ENCODE results near the gene ZNF324.
"Not testable (repeated sequence)": the region's sequence is repeated elsewhere in the genome, so short reads cannot be mapped to it uniquely, and the experiment has no call there.

ZNF324 gene

DNA sequence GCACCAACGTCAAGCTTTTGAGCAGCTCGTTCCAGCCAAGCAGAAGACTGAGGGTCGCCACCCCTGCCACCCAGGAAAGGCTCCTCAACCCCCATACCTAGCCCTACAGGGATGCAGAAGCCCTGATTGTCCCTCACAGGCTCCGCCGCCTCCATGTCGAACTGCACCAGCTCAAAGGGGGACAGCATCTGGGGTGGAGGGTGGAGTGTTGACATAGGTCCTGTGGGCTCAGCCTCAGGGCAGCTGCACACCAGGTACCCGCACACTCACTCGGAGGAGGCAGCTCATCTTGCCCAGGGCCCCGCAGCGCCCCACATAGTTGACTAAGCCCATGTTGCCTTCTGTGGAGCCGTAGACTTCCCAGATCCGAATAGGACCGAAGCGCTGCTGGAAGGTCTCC lies 33.4 kb downstream of the ZNF324 start:
- DNase-seq (ENCODE audit: low read depth) = no peak

DNA sequence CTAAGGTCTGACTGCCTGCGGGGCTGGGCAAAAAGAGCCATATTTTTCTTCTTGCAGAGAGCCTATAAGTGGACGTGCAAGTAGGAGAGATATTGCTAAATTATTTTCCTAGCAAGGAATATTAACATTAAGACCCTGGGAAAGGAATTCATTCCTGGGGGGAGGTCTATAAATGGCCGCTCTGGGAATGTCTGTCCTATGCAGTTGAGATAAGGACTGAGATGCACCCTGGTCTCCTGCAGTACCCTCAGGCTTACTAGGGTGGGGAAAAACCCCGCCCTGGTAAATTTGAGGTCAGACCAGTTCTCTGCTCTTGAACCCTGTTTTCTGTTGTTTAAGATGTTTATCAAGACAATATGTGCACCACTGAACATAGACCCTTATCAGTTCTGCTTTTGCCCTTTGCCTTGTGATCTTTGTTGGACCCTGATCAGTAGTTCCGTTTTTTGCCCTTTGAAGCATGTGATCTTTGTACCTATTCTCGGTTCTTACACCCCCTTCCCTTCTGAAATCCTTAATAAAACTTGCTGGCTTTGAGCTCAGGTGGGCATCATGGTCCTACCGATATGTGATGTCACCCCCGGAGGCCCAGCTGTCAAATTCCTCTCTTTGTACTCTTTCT lies 40.8 kb downstream of the ZNF324 start:
- not testable (repeated sequence) for DNase-seq (ENCODE audit: low read depth)

DNA sequence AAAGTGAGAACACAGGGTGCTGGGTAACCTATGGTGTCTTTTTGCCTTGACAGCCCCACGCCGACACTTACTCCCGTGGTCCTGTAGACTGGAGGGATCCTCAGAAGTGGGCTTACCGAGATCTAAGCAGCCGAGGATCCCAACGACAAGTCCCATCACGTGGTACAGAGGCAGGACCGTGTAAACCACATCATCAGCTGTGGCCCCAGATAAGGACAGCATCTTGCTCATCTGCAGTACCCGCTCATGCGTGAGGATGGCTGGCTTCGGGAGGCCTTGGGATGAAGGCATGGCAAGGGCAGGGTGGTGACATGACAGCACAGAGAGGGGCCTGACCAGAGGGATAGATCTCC lies 42.8 kb downstream of the ZNF324 start:
- DNase-seq (ENCODE audit: low read depth) = no peak

DNA sequence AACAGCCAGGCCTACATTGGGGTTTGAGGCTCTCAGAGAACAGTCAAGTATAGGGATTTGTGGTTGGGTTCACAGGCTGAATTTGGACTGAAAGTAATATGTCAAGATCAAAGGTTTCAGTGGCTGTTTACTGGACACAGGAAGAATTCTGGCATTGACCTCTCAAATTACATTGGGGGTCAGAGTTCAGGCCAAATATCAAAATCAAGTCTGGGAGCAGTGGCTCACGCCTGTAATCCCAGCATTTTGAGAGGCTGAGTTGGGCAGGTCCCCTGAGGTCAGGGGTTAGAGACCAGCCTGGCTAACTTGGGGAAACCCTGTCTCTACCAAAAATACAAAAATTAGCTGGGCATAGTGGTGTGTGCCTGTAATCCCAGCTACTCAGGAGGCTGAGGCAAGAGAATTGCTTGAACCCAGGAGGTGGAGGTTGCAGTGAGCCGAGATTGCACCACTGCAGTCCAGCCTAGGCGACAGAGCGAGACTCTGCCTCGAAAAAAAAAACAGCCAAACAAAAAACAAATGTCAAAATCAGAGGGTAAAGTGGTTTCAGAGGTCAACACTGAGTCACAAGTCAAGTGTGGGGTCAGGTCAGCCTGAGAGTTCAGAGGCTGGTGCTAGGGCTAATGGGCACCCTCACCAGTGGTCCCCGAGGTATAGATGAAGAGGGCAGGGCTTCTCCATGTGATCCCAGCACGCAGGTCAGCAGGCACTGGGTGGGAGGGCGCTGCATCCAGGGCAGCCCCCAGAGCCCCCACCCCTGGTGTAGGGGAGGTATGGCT lies 43.4 kb downstream of the ZNF324 start:
- no peak for DNase-seq (ENCODE audit: low read depth)

DNA sequence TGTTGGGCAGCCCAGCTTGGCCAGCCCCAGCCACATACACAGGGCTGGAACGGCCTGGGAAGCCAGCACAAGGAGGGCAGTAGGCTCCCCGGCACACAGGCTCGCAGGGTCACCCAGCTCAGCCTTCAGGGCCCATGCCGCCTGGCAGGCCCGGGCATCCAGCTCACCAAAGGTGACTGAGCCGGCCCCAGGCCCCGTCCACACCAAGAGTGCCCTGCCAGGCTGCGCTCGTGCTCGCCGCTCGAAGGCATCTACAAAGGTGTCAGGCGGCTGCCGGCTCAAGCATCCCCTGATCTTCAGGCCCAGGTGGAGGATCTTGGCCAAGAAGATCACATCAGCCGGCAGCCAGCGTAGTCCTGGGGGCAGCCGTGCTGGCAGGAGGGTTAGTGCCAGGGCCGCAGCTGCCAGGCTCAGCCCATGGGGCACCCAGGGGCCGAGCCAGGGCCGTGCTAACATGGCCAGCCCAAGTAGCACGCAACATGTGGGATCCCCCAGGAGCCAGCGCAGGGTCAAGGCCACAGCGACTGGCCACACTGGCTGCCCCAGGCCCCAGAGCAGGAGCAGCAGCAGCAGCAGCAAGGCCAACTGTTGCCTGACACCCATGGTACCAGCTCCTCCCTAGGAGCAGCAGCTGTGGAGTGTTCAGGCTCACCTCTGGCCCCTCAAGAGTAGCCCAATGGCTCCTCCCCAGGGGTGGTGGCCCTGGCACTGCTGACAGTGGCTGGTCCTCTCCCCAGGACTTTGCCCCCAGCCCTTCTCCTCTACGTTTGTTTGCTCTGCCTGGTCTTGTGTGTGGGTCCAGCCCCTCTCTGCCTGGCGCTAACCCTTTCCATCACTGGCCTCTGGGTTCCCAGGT lies 44.7 kb downstream of the ZNF324 start, which contains the start of gene SLC27A5:
Gene SLC27A5, minus strand, starts transcription at position 640 of the 856 bp plus-strand sequence. Its CDS starts 37 bp downstream, at position 603.
- no peak for DNase-seq (ENCODE audit: low read depth)

DNA sequence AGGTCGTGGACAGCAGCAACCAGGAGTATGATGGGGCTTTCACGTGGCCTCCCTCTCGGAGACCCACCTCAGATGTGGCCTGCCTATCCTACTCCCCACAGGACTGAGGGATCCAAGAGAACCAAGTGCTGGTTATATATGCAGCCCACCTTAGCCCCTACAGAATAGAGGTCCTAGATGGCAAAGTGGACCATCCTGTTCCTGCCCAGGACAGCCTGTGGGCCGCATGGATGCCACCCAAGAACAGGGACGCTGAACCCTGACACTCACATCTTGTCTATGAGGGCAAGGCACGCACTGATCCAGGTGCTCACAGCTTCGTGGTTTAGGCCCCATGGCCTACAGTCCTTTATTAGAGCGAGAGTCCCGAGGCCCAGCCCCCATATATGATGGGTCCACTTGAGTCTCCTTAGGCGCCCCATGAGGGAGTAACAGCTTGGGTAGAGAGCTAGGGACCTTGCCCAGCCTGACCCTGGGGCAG lies 46.4 kb downstream of the ZNF324 start:
- DNase-seq (ENCODE audit: low read depth) = no peak

DNA sequence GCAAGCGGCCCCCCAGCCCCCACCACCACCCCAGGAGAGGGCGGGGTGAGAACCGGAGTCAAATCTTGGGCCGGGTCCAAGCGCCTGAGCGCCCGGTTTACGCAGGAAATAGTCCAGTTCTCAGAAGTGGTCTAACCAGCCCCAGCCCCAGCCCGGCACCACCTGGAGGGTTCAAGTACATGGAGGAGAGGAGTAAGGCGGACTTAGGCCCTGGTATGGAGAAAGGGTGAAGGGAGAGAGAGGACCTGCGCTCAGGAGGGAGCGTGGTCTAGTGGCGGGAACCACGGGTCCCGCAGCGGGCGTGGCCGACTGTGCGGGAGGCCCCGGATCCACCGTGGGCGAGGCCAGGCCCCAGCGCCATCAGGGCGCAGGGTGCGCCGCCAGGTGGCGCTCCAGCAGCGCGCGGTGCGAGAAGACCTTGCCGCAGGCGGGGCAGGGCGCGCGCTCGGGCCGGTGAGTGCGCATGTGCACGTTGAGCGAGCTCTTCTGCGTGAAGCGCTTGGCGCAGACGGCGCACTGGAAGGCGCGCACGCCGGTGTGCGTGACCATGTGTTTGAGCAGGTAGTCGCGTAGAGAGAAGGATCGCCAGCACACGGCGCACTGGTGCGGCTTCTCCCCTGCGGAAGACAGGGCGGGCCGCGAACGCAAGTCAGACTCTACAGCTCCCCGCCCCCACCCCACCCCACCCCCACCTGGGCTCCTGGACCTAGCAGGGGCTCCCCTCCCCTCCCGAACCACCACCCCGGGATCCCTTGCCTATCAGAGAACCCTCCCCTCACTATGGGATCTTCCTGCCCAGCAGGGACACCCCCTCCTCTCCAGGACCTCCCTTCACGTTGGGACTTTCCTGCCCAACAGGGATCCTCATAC lies 47.0 kb downstream of the ZNF324 start:
- peak; percentile 61 for DNase-seq (ENCODE audit: low read depth)

DNA sequence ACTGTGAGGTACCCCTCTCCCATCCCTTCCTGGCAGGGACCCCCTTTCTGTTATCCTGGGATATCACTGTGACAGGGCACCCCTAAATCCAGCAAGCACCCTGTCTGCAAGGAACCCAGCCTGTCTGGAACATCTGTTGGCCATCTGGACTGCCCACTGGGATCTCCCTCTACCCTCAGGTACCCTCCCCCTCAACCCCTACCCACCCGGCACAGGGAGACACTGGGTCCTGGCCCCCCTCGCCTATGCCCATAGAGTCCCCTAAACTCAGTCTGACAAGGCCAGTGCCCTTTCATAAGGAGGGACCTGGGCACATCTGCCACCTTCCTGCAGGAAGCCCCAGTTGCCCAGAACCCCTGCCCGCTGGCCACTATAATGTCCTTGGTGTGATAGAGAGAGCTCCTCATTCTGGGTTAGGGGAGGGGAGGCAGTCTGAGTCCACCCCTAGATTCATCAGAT lies 47.7 kb downstream of the ZNF324 start:
- DNase-seq (ENCODE audit: low read depth) = no peak

DNA sequence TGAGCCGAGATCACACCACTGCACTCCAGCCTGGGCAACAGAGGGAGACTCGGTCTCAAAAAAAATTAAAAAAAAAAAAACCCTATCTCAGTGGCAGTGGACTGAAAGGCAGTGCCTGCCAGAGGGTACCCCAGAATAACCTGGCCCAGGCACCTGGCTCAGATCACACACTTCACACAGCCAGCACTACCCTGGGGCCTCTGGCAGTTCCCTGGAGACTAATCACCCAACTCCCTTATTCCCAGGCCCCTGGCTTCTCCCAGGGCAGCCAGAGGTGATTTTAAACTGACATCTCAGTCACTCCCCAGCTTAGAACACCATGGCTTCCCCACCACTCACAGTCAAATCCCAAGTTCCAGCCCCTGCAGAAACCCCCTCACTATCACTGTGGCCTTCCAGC lies 48.4 kb downstream of the ZNF324 start:
- no peak for DNase-seq (ENCODE audit: low read depth)

DNA sequence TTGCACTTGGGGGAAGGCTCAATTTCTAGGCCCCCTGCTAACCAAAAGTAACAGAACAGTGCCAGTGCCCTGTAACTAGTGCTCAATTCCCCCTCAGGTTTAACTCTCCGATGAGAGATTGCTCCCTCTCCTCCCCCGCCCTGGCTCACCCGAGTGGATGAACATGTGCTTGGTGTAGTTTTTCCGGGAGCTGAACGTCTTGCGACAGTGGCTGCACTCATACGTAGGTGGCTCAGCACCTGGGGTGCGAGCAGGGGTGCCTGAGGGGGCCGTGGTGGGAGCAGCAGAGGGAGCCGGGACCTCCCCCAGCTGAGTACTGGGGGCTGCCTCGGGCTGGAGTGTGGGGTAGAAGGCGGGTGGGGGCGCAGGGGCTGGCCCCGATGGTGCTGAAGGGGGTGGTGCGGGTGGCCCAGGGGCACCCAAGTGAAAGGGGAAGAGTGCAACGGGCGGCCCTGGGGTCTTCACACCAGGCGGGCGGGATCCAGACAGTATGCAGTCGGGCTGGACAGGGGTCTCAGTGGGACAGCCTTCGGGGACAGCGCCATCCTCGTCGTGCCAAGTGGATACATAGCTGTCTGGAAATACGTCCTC lies 49.5 kb downstream of the ZNF324 start:
- DNase-seq (ENCODE audit: low read depth) = no peak

DNA sequence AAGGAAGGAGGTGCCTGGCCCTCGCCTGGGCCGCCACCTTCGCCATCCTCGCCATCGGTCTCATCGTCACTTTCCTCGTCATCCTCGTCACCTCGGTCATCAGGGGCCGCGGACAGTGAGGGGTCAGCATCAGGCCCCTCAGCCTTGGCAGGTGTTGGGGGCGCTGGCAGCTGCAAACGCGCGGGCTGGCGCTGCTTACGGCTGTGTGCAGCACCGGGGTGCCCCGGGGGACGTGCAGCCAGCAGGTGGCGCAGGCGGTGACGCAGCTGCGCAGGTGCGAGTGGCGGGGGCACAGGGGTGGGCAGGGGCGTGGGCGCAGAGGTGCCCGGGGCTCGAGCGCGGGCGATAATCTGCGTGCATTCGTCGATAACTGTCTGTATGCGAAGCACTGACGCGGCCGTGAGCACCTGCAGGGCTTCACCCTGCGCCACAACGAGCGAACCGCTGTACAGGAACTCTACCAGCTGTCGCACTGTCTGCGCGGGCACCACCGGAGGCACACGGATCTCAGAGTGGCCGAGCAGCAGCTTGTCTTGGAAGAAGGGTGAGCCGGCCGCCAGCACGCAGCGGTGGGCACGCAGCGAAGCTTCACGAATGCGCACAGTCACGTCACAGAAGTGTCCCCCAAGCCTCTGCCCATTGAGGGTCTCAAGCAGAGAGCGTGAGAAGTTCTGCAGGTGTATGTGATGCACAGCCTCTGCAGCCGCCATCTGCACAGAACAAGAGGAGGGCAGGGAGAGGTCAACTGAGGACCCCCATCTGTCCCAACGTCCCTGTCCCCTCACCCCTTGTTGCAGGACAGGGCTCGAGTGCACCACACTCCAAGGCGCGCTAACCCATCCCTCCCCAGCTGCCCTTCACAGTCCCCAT lies 50.3 kb downstream of the ZNF324 start:
- no peak for DNase-seq (ENCODE audit: low read depth)

DNA sequence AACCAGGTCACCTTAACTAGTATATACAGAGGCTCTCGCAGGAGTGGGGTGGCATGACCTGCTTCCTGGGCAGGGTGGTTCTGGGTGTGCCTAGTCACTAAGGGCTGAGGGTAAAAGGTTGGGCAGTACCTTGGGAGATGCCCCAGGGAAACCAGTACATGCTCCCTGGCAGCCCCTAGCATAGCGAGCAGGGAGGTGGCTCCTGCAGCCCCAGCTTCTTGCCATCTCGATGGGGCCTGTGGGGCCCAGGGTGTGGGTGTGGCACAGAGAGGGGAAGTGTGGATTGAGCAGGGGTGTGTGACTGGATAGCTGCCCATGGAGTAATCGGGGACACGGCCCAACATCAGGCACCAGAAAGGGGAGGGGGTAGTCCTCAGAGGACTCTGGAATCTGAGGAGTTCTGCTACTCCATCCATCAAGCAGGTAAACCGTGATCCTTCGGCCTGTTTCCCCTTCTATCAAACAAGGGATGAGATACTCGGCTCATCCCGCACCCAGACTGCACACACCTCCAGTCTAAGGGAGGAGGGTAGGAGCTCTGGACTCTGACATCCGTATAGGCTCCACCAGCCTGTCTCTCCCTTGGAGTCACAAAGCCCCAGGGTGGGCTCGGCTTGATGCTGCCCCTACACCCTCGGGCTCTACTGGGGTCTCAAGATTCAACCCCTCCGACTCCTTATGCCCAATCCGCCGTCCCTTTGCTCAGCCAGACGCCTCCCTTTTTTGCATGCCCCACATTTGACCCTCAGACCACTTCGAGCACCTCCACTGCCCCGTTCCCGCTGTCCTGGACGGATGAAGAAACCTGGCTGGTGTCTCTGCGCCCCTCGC lies 51.6 kb downstream of the ZNF324 start:
- DNase-seq (ENCODE audit: low read depth) = no peak

DNA sequence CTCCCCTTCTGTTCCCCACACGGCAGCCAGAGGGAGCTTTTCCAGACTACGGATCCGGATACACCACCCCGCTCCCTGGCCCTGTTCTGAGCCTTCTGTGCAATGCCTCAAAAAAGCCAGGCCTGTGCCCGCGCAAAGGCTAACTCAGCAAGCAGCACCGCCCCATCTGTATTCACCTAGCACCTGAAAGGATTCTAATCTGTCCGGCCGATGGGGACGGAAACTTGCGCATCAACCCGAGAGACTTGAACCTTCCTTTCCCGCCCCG lies 52.1 kb downstream of the ZNF324 start:
- peak; percentile 54 for DNase-seq (ENCODE audit: low read depth)

DNA sequence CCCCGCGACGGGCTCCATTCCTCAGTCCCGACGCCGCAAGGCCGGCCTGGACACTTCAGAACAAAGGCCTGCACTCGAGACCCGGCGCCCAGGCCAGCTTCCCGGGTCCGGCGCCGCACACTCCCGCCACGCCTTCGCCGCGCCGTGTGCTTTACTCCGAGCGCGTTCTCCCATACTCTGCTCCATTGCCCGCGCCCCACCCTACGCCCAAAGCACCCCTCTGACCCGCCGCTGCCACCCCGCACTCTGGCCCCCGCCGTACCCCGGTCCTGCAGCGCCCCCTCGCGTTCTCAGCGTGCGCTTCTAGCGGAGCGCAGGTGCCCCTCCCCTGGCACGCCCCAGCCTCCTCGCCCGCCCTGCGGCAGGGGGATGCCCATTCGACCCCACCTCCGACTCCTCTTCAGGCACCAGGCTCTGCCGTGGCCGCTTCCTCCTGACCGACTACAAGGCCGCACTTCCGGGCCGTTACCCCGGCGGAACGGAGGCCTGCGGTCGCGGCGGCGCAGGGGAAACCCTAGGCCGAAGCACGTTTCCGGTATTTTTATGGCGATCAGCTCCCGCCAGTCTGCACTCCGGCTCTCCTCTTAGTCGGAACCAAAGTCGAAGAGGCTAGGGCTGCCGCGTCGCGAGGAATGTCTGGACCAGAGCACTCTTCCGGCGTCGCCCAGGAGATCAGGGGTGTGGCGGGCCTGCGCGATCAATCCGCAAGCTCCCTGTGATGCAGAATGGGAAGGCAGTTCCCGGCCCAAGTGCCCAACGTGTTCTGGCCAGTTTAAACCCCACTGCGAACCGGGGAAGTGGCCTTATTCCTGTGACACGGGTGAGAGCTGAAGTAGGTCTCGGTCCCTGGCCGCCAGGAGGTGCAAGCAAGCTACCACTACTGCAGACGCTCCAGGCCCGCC lies 52.7 kb downstream of the ZNF324 start, which contains the start of gene ZBTB45:
Gene ZBTB45, minus strand, starts transcription at position 456 of the 902 bp plus-strand sequence. CDS start 2,137 bp downstream, outside the sequence.
- DNase-seq (ENCODE audit: low read depth) = peak; percentile 95

DNA sequence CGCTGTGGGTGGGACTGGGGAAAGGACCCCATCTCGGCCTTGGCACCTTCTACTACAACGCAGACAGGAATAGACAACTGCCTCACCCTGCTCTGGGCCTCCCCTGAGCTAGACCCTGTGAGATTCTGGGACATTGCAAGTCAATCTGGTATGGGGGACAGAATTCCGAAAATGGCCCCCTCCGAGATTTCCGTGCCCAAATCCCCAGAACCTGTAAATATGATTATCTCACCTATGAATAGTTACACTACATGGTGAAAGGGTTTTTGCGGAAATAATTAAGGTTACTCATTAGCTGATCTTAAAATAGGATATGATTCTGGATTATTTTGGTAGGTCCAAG lies 53.3 kb downstream of the ZNF324 start:
- DNase-seq (ENCODE audit: low read depth) = no peak

DNA sequence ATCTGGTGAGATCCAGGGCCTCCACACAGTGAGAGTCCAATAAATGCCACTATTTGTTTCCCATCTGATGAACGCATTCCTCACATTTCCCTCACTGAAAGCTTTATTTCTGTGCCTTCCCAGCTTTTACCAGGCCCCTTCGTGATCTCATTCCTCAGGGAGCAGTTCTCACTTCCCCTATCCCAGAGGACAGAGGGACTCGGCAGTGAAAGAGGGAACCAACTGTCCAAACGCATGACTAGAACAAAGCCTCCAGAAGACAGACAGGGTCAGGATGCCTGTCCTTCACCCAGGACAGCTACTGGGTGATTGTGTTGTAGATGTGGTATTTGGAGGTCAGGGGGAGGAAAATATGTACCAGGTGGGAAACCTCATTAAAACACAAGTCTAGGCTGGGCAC lies 54.8 kb downstream of the ZNF324 start:
- no peak for DNase-seq (ENCODE audit: low read depth)

DNA sequence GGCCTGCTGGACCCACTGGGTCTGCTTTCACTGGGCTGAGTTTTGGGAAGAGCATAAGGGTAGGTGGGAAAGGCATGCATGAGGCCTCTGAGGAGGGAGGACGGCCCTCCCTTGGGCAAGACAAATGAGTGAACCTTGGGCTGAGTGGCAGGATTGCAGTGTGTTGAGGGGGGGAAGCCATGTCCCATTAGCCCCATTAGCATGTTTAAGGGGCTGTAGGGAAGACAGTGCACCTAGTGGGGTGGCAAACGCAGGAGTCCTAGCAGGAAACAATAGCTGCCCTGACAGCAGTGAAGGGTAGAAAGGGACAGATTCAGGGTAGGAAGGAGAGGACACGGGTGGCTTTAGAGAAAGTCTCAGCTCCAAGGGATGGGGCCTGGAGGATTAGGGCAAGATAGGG lies 55.8 kb downstream of the ZNF324 start:
- no peak for DNase-seq (ENCODE audit: low read depth)
